DOHH2 (cell line): ENCODE results near the gene COX8A.

ENCODE experiments used
- EZH2phosphoT487 ChIP-seq: fragments of 200-600 bp; sonication (generic); IDR thresholded peaks from 2 replicates; pipeline ENCODE4 v1.6.1; 2017; ENCODE audit warnings: borderline replicate concordance, mild to moderate bottlenecking, antibody characterized with exemption, low read length, moderate library complexity, mixed read lengths
- TF ChIP-seq, protein P1 (sequence below): fragments of 200-600 bp; sonication (generic); IDR thresholded peaks from one replicate; pipeline ENCODE4 v1.5.1; 2014; ENCODE audit warnings: antibody characterized with exemption, mild to moderate bottlenecking, low read depth, low read length; ENCODE audit not compliant: poor library complexity, severe bottlenecking

DNA sequence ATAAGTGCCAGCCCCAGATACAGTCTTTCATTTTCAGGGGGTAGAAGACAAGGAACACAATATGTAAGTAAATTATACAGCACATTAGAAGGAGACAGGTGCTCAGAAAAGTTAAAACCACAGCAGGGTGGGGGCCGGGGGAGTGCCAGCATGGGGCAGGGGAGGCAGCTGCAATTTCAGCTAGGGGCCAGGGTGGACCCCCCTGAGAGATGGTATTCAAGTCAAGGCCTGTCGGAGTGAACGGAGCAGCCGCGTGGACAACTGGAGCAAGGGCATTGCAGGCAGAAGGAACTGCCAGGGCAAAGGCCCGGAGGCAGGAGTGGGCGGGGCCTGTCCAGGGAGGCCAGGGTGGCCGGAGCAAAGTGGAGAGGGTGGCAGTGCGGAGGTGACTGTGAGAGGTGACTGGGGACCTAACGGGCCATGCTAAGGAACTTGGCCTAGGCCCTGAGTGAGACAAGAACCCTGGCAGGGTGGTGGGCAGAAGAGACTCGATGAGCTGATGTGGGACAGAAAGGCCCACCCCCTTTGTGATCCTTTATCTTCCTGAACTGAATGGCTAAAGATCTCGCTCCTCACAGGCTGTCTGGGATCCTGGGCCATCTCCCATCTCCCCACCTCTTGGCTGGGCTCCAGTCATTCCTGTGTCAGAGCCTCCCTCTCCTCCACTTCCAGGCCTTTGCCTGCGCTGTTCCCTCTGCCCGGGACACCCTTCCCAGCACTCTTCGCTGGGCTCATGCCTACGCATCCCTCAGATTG lies 38.9 kb downstream of the COX8A start:
- TF ChIP-seq, protein P1, sequence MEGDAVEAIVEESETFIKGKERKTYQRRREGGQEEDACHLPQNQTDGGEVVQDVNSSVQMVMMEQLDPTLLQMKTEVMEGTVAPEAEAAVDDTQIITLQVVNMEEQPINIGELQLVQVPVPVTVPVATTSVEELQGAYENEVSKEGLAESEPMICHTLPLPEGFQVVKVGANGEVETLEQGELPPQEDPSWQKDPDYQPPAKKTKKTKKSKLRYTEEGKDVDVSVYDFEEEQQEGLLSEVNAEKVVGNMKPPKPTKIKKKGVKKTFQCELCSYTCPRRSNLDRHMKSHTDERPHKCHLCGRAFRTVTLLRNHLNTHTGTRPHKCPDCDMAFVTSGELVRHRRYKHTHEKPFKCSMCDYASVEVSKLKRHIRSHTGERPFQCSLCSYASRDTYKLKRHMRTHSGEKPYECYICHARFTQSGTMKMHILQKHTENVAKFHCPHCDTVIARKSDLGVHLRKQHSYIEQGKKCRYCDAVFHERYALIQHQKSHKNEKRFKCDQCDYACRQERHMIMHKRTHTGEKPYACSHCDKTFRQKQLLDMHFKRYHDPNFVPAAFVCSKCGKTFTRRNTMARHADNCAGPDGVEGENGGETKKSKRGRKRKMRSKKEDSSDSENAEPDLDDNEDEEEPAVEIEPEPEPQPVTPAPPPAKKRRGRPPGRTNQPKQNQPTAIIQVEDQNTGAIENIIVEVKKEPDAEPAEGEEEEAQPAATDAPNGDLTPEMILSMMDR: no peak
- no peak for TF ChIP-seq EZH2phosphoT487
